ENCODE results near the gene RBM39.
"Not testable (repeated sequence)": the region's sequence is repeated elsewhere in the genome, so short reads cannot be mapped to it uniquely, and the experiment has no call there.

RBM39 gene

GRCh38 chr20:35711588-35712209 is 30.4 kb downstream of the RBM39 start:
- no peak for DNase-seq
- no peak for TF ChIP-seq GATA1 (IDR thresholded peaks at IDR 0.05; ENCODE audit: low read depth, low read length)
- TF ChIP-seq POLR2A (IDR thresholded peaks at IDR 0.05; ENCODE audit: low read length) = no peak

DNA sequence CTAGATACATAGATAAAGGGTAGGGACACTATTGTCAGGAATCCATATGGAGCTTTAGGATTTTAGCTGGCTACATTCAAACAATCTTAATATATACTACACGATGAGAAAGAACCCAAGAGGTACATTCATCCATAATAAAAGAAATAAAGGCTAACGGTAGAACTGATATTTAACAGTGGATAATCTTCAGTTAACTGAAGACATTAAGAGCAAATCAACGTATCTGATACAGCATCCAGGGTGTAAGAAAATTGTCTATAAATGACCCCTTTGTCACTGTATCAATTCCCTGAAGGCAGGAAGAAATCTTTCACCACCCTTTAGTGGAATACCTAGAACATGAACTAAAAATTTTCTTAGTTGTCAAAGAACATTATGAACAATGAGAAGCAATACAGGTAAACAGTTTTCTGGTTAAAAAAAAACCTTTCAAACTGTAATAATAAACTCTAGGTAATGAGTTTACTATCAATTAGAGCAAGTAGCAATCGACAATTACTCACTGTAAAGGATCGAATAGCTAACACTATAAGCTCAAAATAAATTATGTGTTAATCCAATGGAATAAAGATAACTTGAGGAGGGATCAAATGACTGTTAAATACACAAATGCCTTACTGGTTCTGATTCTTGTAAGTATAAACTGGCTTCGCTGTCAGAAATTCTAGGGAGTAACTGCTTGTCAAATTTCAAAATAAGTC is 31.0 kb downstream of the RBM39 start:
- TF ChIP-seq GATA1 (IDR thresholded peaks at IDR 0.05; ENCODE audit: low read depth, low read length) (no peak), POLR2A (IDR thresholded peaks at IDR 0.05; ENCODE audit: low read length) (no peak)

GRCh38 chr20:35710039-35710438 is 32.0 kb downstream of the RBM39 start:
- TF ChIP-seq POLR2A (IDR thresholded peaks at IDR 0.05; ENCODE audit: low read length) (no peak), GATA1 (IDR thresholded peaks at IDR 0.05; ENCODE audit: low read depth, low read length) (no peak)
- no peak for DNase-seq

More for the DNA sequence above, 31.0 kb downstream of the RBM39 start:
- DNase-seq = no peak

- no peak for DNase-seq
- no peak for TF ChIP-seq POLR2A (IDR thresholded peaks at IDR 0.05; ENCODE audit: low read length)
- no peak for TF ChIP-seq GATA1 (IDR thresholded peaks at IDR 0.05; ENCODE audit: low read depth, low read length)
Observed at GRCh38 chr20:35709259-35709658, 32.8 kb downstream of the RBM39 start.

DNA sequence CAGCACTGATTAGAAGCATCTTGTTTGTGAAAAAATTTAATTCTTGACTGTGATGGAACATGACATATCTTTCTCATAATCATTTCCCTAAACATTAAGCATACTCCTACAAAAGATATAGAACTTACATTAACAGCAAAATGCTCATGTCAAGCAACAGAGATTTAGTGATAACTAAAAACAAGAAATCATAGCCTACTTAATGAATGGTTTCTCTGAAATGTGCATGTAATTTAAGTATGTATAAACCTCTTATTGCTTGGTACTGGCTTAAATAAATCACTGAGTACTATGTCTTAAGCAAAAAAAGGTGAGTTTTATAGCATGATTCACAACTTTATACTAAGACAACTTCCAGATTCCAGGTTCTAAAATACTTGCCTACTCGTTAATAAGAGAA is 33.6 kb downstream of the RBM39 start:
- TF ChIP-seq POLR2A (IDR thresholded peaks at IDR 0.05; ENCODE audit: low read length) = no peak
- no peak for TF ChIP-seq GATA1 (IDR thresholded peaks at IDR 0.05; ENCODE audit: low read depth, low read length)
- no peak for DNase-seq

DNA sequence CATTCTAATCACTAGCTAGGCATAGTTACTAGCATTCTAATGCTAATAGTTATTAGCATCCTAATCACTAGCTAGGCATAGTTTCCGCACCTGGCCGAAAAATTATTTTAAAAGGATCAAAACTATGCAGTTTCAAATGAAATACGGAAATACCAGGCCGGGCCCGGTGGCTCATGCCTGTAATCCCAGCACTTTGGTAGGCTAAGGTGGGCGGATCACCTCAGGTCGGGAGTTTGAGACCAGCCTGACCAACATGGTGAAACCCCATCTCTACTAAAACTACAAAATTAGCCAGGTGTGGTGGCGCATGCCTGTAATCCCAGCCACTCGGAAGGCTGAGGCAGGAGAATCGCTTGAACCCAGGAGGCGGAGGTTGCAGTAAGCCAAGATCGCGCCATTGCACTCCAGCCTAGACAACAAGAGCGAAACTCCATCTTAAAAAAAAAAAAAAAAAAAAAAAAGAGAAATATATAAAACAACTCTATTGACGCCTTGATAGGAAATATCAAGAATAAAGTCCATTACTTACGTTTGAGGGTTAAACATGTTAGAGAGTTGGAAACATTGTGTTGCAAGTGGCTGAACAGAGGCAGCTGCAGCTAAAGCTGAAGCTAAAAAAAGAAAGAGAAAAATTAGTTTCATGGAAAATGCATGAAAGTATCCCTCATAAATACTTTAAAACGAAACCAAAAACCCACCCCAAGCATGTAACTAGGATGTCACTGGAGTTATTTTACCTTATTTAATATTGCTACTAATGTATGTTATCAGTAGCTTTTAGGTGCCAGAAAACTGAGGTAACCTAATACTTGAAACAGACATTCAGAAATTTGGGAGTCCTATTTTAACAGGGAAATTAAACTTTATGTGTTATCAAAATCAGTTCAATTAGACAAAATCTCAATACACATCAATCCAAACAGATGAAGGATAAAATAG is 35.2 kb downstream of the RBM39 start:
- not testable (repeated sequence) for DNase-seq

DNA sequence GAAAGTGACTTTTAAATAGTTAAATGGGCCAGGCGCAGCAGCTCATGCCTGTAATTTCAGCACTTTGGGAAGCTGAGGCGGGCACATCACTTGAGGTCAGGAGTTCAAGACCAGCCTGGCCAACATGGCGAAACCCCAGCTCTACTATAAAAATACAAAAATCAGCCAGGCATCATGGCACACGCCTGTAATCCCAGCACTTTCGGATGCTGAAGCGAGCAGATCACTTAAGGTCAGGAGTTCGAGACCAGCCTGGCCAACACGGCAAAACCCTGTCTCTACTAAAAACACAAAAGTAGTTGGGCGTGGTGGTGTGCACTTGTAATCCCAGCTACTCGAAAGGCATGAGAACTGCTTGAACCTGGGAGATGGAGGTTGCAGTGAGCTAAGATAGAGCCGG is 36.2 kb downstream of the RBM39 start:
- DNase-seq = not testable (repeated sequence)

DNA sequence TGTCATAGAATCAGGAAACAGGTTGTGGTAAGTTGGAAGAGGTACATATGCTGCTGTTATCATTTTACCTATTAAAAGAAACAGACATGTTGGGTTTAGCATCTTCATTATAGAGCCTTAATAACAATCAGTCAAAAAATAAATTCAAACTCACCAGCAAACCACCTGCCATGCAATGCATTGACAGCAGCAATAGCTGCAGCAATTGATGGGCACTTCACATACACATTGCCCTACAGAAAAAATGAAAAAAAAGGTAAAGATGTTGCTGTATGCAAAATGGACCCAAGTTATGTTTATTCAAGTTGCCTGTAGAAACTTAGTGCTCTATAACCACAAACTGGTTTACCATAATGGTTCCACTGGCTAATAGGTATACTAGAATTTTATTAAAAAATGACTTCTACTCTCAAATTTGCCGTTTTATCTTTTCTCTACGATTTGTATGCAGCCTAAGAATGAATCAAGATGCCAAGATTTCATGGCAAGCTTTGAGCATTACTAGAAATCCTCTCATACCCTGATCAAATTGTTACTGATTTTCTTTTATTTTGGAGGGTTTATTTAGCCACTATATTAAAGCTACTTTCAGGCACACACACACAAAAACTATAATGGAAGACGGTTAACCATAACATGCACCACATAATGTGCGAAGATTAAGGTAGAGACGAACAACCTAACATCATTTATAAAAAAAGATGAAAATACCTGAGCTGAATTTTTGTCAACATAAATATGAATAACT is 37.4 kb downstream of the RBM39 start:
- no peak for DNase-seq
- TF ChIP-seq POLR2A (IDR thresholded peaks at IDR 0.05; ENCODE audit: low read length) (no peak), GATA1 (IDR thresholded peaks at IDR 0.05; ENCODE audit: low read depth, low read length) (no peak)

GRCh38 chr20:35702824-35703695 is 39.0 kb downstream of the RBM39 start:
- TF ChIP-seq GATA1 (IDR thresholded peaks at IDR 0.05; ENCODE audit: low read depth, low read length) (no peak), POLR2A (IDR thresholded peaks at IDR 0.05; ENCODE audit: low read length) (no peak)
- no peak for DNase-seq

GRCh38 chr20:35702051-35702823 is 39.8 kb downstream of the RBM39 start:
- DNase-seq = no peak
- TF ChIP-seq POLR2A (IDR thresholded peaks at IDR 0.05; ENCODE audit: low read length) (no peak), GATA1 (IDR thresholded peaks at IDR 0.05; ENCODE audit: low read depth, low read length) (no peak)

- TF ChIP-seq POLR2A (IDR thresholded peaks at IDR 0.05; ENCODE audit: low read length) = no peak
- no peak for TF ChIP-seq GATA1 (IDR thresholded peaks at IDR 0.05; ENCODE audit: low read depth, low read length)
- no peak for DNase-seq
Observed at GRCh38 chr20:35700625-35701148, 41.4 kb downstream of the RBM39 start.

GRCh38 chr20:35699957-35700624 is 42.0 kb downstream of the RBM39 start:
- TF ChIP-seq POLR2A (IDR thresholded peaks at IDR 0.05; ENCODE audit: low read length) (no peak), GATA1 (IDR thresholded peaks at IDR 0.05; ENCODE audit: low read depth, low read length) (no peak)
- DNase-seq = no peak
